Fibroblast of gingiva (primary cell): Measurements from ENCODE around the gene EPB41L4A.

ENCODE experiments used
- DNase-seq: peaks from one replicate; pipeline ENCODE4 v3.0.0-alpha.2; 2011; ENCODE audit warnings: low read depth

EPB41L4A gene

GRCh38 chr5:112160652-112161391 lies 258.3 kb downstream of the EPB41L4A start:
- peak; percentile 92 for DNase-seq

- DNase-seq = no peak
These were observed 259.6 kb downstream of the EPB41L4A start for GRCh38 chr5:112159435-112159834.

GRCh38 chr5:112156211-112156610 lies 262.9 kb downstream of the EPB41L4A start:
- DNase-seq = no peak

- DNase-seq = no peak
These were observed 264.0 kb downstream of the EPB41L4A start for GRCh38 chr5:112154940-112155686.

GRCh38 chr5:112149727-112150126 lies 269.4 kb downstream of the EPB41L4A start:
- DNase-seq = no peak

- DNase-seq = peak; percentile 89
These were observed 272.5 kb downstream of the EPB41L4A start for GRCh38 chr5:112146323-112147226.

- no peak for DNase-seq
These were observed 275.4 kb downstream of the EPB41L4A start for GRCh38 chr5:112143690-112144089.

- peak; percentile 59 for DNase-seq
These were observed 276.3 kb downstream of the EPB41L4A start for GRCh38 chr5:112142769-112143270.

- no peak for DNase-seq
These were observed 277.5 kb downstream of the EPB41L4A start for GRCh38 chr5:112141582-112141981.

- DNase-seq = no peak
These were observed 280.6 kb downstream of the EPB41L4A start for GRCh38 chr5:112138526-112138925.

GRCh38 chr5:112136773-112137172 lies 282.3 kb downstream of the EPB41L4A start:
- DNase-seq = no peak

GRCh38 chr5:112127861-112128260 lies 291.2 kb downstream of the EPB41L4A start:
- DNase-seq = no peak

GRCh38 chr5:112126982-112127381 lies 292.1 kb downstream of the EPB41L4A start:
- DNase-seq = no peak

- peak; percentile 52 for DNase-seq
These were observed 293.2 kb downstream of the EPB41L4A start for GRCh38 chr5:112125903-112126302.

GRCh38 chr5:112124788-112125187 lies 294.3 kb downstream of the EPB41L4A start:
- no peak for DNase-seq

GRCh38 chr5:112123086-112123485 lies 296.0 kb downstream of the EPB41L4A start:
- no peak for DNase-seq

- DNase-seq = no peak
These were observed 296.7 kb downstream of the EPB41L4A start for GRCh38 chr5:112122353-112122752.

- DNase-seq = no peak
These were observed 297.8 kb downstream of the EPB41L4A start for GRCh38 chr5:112121258-112121657.

GRCh38 chr5:112119969-112120368 lies 299.1 kb downstream of the EPB41L4A start:
- no peak for DNase-seq

- no peak for DNase-seq
These were observed 299.6 kb downstream of the EPB41L4A start for GRCh38 chr5:112119508-112119907.

GRCh38 chr5:112117551-112117950 lies 301.5 kb downstream of the EPB41L4A start:
- no peak for DNase-seq

GRCh38 chr5:112116371-112116770 lies 302.7 kb downstream of the EPB41L4A start:
- no peak for DNase-seq
